Measurements from ENCODE around the gene CISD3. TPM values are rescaled to one million over a fixed set of nuclear protein-coding genes. Genes with fewer than 3 reads are reported as not detected.

CISD3 gene
- total and polyA plus RNA-seq, 2 of the 4 experiments (the other 2 are of a cell fraction): 1.3 to 14.1 TPM

DNA sequence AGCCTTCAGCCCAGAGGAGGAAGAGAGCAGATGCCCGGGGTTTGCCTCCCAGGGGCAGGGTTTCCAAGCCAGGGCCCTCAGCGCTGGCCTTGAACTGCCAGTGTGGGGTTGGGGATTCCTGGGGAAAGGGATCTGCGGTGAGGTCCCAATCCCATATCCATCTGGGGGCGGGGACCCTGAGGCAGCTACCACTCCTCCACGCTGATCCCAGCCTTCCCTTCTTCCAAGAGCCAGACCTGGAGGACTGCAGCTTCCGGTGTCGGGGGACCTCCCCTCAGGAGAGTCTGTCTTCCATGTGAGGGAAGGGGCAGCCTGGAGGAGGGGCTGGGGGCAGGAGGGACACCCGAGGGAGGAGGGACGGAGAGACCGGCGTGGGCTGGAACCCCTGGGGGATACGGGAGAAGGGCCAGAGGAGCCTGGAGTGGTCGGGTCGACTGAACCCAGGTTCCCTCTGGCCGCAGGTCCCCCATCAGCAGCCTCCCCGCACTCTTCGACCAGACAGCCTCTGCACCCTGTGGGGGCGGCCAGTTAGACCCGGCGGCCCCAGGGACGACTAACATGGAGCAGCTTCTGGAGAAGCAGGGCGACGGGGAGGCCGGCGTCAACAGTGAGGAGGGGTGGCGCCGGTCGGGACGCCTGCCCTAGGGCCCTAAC lies 10.7 kb upstream of the CISD3 start:
- DNase-seq (no peak), ATAC-seq (ENCODE audit: low read depth) (no peak)
- 87% methylated on average over 9 of the region's 29 CpGs; no CpG with 5 or more reads in 1 of the 2 experiments for WGBS, 2 experiments (ENCODE audit: extremely low coverage in 2 of 2, insufficient read length in 1 of 2)
- no peak overlapping the region for H2BK5ac ChIP-seq (ENCODE audit: low read depth, low read length, poor library complexity, severe bottlenecking)
- no peak overlapping the region for H3K9ac ChIP-seq (ENCODE audit: low read depth, low read length)
- no peaks in the 10 kb centered on the region; the same call in 1 of the 2 replicates for H3K4me1 ChIP-seq (ENCODE audit: control insufficient read depth, insufficient read depth, low read length)
- no peaks in the 10 kb centered on the region for H3K9me3 ChIP-seq (ENCODE audit: control insufficient read depth, insufficient read depth, low read length)
- H2BK20ac ChIP-seq (ENCODE audit: low read depth, low read length): no peak overlapping the region
- H3K14ac ChIP-seq (replicated peaks; ENCODE audit: low read depth, low read length): no peak overlapping the region
- H3K4me3 ChIP-seq (ENCODE audit: insufficient read depth, low read depth, low read length): no peak overlapping the region
- ChIA-PET POLR2A (ENCODE audit: unreplicated experiment) (no interaction called here), CTCF (no interaction called here)
- no peak overlapping the region for H2BK15ac ChIP-seq (ENCODE audit: low read depth, low read length)
- H3K9me1 ChIP-seq (ENCODE audit: insufficient read depth, low read length): no peaks in the 10 kb centered on the region
- dilution Hi-C loops (cut with HindIII; ENCODE audit: low sequenced_read_pairs, unreplicated experiment) (no loop called here), in situ Hi-C loops (cut with MboI; ENCODE audit: low sequenced_read_pairs) (no loop called here), intact Hi-C loops (cut with micrococcal nuclease) (no loop called here)
- H2BK120ac ChIP-seq (ENCODE audit: low read depth, low read length): no peak overlapping the region
- H3K4me2 ChIP-seq (ENCODE audit: low read depth, low read length): no peak overlapping the region
- no TSS peak for BruUV-seq (replicated peaks)
- H3K18ac ChIP-seq (ENCODE audit: low read depth, low read length): no peak overlapping the region
- H4K8ac ChIP-seq (ENCODE audit: low read depth in 2 of 2, low read length in 2 of 2): no peak overlapping the region
- H2AFZ ChIP-seq (replicated peaks; ENCODE audit: low read length, poor library complexity): no peak overlapping the region
- H3K27ac ChIP-seq (ENCODE audit: insufficient read depth, low read length): no peak overlapping the region
- H4K20me1 ChIP-seq (ENCODE audit: insufficient read depth, low read length): no peaks in the 10 kb centered on the region
- no peak overlapping the region for H4K5ac ChIP-seq (ENCODE audit: low read depth, low read length)
- TF ChIP-seq FOS (IDR thresholded peaks at IDR 0.05; ENCODE audit: low read depth, low read length): no peak
- no peak for TF ChIP-seq CHD1 (IDR thresholded peaks at IDR 0.05; ENCODE audit: low read depth, low read length)
- TF ChIP-seq MXI1 (IDR thresholded peaks at IDR 0.05; ENCODE audit: borderline replicate concordance, low read depth, low read length): no peak
- TF ChIP-seq, protein P1, sequence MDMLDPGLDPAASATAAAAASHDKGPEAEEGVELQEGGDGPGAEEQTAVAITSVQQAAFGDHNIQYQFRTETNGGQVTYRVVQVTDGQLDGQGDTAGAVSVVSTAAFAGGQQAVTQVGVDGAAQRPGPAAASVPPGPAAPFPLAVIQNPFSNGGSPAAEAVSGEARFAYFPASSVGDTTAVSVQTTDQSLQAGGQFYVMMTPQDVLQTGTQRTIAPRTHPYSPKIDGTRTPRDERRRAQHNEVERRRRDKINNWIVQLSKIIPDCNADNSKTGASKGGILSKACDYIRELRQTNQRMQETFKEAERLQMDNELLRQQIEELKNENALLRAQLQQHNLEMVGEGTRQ (IDR thresholded peaks at IDR 0.05; ENCODE audit: low read depth, low read length): no peak
- no peak for TF ChIP-seq MAFK (IDR thresholded peaks at IDR 0.05; ENCODE audit: low read depth, low read length)
- no peak for TF ChIP-seq NFE2L2 (IDR thresholded peaks at IDR 0.05; ENCODE audit: low read depth, low read length)
- TF ChIP-seq RAD21 (IDR thresholded peaks at IDR 0.05; ENCODE audit: low read length): no peak
- TF ChIP-seq, protein P2, sequence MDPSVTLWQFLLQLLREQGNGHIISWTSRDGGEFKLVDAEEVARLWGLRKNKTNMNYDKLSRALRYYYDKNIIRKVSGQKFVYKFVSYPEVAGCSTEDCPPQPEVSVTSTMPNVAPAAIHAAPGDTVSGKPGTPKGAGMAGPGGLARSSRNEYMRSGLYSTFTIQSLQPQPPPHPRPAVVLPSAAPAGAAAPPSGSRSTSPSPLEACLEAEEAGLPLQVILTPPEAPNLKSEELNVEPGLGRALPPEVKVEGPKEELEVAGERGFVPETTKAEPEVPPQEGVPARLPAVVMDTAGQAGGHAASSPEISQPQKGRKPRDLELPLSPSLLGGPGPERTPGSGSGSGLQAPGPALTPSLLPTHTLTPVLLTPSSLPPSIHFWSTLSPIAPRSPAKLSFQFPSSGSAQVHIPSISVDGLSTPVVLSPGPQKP (IDR thresholded peaks at IDR 0.05; ENCODE audit: borderline replicate concordance, low read depth, low read length): no peak
- no peak for TF ChIP-seq POLR2A (IDR thresholded peaks at IDR 0.05; ENCODE audit: low read depth, low read length)
- no peak for TF ChIP-seq RCOR1 (IDR thresholded peaks at IDR 0.05; ENCODE audit: insufficient replicate concordance, low read length)
- TF ChIP-seq BHLHE40 (IDR thresholded peaks at IDR 0.05; ENCODE audit: low read depth, low read length): no peak
- TF ChIP-seq RFX5 (IDR thresholded peaks at IDR 0.05; ENCODE audit: low read depth, low read length): no peak
- TF ChIP-seq SMC3 (IDR thresholded peaks at IDR 0.05; ENCODE audit: low read depth, low read length): no peak
- peak overlapping the region; percentile 55 for H2AK9ac ChIP-seq (replicated peaks; ENCODE audit: low read depth, low read length, poor library complexity)
- no peak overlapping the region for H3K56ac ChIP-seq (ENCODE audit: extremely low read depth, insufficient read depth, low read length)
- H3K4ac ChIP-seq (ENCODE audit: low read depth, low read length): no peak overlapping the region
- H3K36me3 ChIP-seq (ENCODE audit: control insufficient read depth, insufficient read depth, low read length): peaks cover 62% of the 10 kb centered on the region
- H3K27me3 ChIP-seq (ENCODE audit: control insufficient read depth, insufficient read depth, low read length): no peaks in the 10 kb centered on the region
- no peak overlapping the region for H2AK5ac ChIP-seq (ENCODE audit: low read depth, low read length)
- H3K23ac ChIP-seq (ENCODE audit: low read depth, low read length): no peak overlapping the region
- H4K91ac ChIP-seq (ENCODE audit: insufficient read depth, low read depth, low read length): no peak overlapping the region
- H3K79me1 ChIP-seq (ENCODE audit: low read depth in 1 of 2, low read length in 2 of 2): no peaks in the 10 kb centered on the region
